ENCODE measurements around the gene ZBTB7C.
A peak's percentile ranks its signal among the peaks of the same experiment; 100 is the strongest.

Gene ZBTB7C

DNA sequence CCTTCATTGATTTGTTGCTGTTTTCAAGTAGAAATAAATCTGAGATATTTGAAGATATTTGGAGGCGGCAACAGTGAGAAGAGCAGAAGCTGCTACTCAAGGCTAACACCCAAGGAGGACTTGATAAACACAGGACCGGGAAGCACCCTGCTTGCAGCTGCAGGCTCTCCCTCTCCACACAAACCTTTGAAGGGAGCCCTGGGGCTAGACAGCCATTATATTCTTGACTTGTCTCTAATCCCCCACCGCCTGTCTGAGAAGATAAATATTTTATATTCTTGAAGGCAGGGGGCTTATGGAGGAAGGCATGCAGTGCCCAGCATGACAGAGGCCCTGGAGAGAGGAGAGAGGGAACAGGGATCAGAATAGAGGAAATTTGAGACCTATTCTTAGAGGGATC, 427.9 kb downstream of the ZBTB7C start:
- no peak for DNase-seq

DNA sequence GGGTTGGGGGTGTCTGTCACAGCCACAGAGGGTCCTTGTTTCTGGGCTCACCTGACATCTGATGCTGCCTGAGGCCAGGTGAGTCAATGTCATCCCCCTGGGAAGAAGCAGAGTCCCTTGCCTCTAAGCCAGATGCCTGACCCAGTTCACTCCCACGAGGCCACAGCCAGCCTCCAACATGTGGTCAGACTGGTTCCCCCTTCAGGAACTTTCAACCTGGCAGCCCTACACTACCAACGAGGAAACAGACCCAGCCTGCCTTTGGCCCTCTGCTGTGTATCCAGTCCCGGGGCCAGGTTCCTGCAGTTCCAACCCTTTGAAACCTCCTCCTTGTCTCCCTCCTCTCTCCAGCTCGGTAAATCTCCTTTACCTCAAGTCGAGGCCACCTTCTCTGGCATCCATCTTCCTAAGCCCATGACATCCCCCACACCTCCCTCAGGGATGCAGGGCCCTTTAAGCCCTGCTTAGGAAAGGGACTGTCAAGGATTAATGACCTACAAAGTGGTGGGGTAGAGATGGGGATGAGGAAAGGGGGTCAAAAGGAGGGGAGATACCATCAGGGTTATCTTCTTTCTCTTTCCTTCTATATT, 429.5 kb downstream of the ZBTB7C start:
- DNase-seq, result no peak

- no peak for DNase-seq
Observed at GRCh38 chr18:47978603-47979002, 430.6 kb downstream of the ZBTB7C start.

DNA sequence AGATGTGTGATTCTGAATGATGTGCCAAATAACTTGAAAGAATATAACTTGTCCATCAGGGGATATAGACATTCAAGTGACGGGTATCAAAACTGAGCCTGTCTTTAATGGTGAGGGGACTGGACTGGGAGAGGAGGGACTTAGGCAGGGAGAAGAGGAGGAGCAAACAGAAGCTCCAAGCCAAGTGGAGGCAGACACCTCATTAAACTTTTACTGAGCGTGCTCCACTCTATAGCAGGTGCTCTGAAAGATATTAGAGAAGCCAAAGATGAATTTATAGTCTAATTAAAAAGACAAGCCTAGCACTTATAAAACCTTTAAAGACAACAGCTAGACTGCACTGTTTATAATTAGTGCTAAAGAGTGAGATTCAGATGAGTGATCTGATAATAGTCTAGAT, 431.0 kb downstream of the ZBTB7C start:
- peak; percentile 26 for DNase-seq
